ENCODE data around the gene NOBOX. TPM values are rescaled to one million over a fixed set of nuclear protein-coding genes. Genes with fewer than 3 reads are reported as not detected.

The NOBOX gene
- total RNA-seq, 1 donor from 2014 or later: not detected

Other genes starting within 250 kb of the NOBOX start
- 2.8 and 3.8 TPM in 2 replicates for gene CTAGE4, start 220.2 kb downstream of the NOBOX start, total RNA-seq
- 3.3 and 5.3 TPM in 2 replicates for gene ARHGEF35, start 207.9 kb downstream of the NOBOX start, total RNA-seq
- gene OR2A42, start 164.1 kb downstream of the NOBOX start, total RNA-seq: not detected in 2 replicates
- 2.0 and 8.0 TPM in 2 replicates for gene OR2A7, start 138.9 kb downstream of the NOBOX start, total RNA-seq
- gene CTAGE8, start 134.4 kb downstream of the NOBOX start, total RNA-seq: 9.5 TPM in 1 of 2 replicates, not detected in the other
- 0.17 TPM in 1 of 2 replicates, not detected in the other for gene OR2A1, start 91.3 kb downstream of the NOBOX start, total RNA-seq
- gene ARHGEF5, start 48.3 kb downstream of the NOBOX start, total RNA-seq: 22.4 and 34.5 TPM in 2 replicates